GM18868 (cell line): ENCODE results near the gene TMEM63C.

Source experiments
- ATAC-seq: cut with Tn5 transposase; IDR thresholded peaks from one replicate; pipeline ENCODE4 v1.9.1; 2021; ENCODE audit warnings: mild to moderate bottlenecking, moderate library complexity; ENCODE audit not compliant: unreplicated experiment

TMEM63C gene

GRCh38 chr14:77219591-77219990, 38.0 kb downstream of the TMEM63C start:
- no peak for ATAC-seq

DNA sequence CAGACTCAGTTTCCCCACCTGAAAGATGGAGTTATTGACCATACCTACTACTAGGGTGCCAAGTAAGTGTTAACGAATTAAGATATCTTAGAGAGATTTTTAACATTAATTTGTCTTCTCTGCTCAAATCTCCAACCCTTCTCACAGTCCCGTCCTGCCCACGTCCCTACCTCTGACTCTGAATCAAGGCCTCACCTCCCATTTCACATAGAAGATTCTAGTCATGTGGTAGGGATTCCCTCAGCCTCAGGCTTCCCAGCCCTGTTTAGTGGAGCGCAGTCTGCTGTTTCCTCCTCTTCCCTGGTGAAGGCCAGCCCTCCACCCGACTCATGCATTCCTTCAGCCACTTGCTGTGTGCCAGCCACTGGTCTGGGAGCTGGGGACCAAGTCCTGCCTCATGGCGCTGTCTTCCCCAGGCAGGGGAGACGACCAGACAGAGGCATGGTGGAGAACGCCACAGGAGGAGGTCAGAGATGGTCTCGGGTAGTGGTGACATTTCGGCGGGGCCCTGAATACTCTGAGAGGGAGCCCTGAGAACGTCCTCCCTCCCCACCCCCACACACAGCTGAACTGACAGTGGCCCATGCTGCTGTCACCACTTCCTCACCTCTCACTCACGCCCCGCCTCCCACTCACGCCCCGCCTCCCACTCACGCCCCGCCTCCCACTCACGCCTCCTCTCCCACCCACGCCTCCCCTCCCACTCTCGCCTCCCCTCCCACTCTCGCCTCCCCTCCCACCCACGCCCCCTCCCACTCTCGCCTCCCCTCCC, 38.8 kb downstream of the TMEM63C start:
- ATAC-seq = no peak

DNA sequence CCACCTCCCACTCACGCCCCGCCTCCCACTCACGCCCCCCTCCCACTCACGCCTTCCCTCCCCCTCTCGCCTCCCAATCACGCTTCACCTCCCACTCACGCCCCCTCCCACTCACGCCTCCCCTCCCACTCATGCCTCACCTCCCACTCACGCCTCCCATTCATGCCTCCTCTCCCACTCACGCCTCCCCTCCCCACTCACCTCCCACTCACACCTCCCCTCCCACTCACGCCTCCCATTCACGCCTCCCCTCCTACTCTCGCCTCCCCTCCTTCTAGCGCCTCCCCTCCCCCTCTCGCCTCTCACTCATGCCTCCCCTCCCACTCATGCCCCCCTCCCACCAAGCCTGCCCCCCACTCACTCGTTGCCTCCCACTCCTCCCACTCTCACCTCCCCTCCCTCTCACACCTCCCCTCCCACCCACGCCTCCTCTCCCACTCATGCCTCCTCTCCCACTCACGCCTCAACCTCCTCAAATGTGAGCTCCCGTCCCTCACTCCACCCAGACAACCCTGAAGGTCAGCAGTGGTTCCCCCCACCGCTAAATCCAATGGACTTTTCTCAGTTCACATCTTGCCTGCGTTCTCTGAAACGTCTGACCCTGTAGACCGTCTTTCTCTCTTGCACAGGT, 39.8 kb downstream of the TMEM63C start:
- no peak for ATAC-seq

- no peak for ATAC-seq
Observed at GRCh38 chr14:77222546-77223225, 41.1 kb downstream of the TMEM63C start.

GRCh38 chr14:77224212-77224611, 42.6 kb downstream of the TMEM63C start:
- no peak for ATAC-seq

DNA sequence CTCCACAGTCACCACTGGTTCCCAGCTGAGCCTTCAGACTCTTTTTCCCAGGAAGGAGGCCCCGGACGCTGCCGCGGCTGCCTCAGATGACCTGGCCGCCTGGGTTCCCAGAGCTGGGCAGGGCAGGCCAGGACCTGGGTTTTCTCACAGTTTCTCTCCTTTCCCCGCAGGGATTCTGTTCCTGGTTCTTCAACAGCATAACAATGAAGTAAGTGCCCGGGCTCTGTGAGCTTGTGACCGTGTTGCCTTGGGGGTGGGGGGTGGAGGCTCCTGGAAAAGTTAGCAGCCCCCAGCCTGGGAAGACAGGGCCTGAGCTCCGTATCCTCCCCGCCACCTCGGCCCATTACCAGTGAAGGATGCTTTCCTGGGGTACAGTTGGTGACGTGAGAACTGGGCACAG, 43.7 kb downstream of the TMEM63C start:
- ATAC-seq = no peak

- no peak for ATAC-seq
Observed at GRCh38 chr14:77225892-77226557, 44.4 kb downstream of the TMEM63C start.

- no peak for ATAC-seq
Observed at GRCh38 chr14:77228056-77228455, 46.5 kb downstream of the TMEM63C start.

DNA sequence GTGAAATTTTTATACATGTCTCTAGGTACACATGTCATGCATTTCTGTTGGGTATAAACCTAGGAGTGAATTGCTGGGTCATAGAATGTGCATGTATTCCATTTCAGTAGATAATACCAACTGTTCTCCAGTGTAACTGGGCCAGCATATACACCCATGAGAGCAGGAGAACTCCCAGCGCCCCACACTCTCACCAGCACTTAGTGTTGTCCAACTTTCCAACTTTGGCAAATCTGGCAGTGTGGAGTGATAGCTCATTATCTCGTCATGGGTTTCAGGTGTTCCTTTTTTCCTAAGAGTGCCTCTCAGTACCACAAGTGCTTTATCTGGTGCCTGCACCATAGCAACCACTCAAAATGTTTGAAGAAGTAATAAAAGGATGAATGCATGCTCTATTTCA, 49.3 kb downstream of the TMEM63C start:
- no peak for ATAC-seq

- no peak for ATAC-seq
Observed at GRCh38 chr14:77231721-77232120, 50.1 kb downstream of the TMEM63C start.

GRCh38 chr14:77236814-77237213, 55.2 kb downstream of the TMEM63C start:
- no peak for ATAC-seq

GRCh38 chr14:77238356-77238755, 56.8 kb downstream of the TMEM63C start:
- ATAC-seq = no peak

GRCh38 chr14:77238996-77239395, 57.4 kb downstream of the TMEM63C start:
- no peak for ATAC-seq

DNA sequence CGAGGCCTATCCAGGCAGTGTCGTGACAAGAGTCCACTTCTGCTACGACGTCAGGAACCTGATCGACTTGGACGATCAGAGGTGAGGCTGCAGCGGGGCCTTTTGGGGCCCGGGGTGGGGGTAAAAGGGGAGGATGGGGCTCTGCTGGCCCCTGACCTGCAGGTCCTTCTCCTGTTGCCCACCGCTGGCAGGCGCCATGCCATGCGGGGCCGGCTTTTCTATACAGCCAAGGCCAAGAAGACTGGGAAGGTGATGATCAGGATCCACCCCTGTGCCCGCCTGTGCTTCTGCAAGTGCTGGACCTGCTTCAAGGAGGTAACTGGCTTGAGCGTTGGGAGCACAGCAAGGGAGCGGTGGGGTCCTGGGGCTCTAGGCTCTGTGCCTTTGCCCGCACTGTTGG, 57.8 kb downstream of the TMEM63C start:
- no peak for ATAC-seq

DNA sequence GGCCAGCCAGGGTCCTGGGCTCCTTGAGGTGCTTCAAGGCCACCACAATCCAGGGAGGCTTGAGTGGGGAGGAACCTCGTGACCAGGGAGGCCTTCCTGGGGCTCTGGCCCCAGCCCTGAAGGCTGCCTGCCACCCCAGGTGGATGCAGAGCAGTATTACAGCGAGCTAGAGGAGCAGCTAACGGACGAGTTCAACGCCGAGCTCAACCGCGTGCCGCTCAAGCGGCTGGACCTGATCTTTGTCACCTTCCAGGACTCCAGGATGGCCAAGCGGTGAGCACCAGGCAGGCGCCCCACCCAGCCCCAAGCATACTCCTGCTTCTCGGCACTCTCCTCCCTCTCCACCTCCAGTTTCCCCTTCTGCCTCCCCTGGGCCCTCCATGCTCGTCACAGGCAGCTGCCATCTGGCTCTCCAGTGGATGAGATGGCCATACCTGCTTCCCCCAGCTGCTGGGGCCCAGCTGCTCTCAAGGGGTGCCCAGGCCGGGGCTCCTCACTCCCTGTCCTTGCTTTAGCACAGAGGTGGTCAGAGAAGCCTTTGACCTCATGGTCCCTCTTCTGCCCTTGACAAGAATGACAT, 58.8 kb downstream of the TMEM63C start:
- ATAC-seq = no peak

GRCh38 chr14:77241955-77242354, 60.4 kb downstream of the TMEM63C start:
- no peak for ATAC-seq

GRCh38 chr14:77242752-77243151, 61.2 kb downstream of the TMEM63C start:
- ATAC-seq = no peak

- no peak for ATAC-seq
Observed at GRCh38 chr14:77243853-77244252, 62.3 kb downstream of the TMEM63C start.

DNA sequence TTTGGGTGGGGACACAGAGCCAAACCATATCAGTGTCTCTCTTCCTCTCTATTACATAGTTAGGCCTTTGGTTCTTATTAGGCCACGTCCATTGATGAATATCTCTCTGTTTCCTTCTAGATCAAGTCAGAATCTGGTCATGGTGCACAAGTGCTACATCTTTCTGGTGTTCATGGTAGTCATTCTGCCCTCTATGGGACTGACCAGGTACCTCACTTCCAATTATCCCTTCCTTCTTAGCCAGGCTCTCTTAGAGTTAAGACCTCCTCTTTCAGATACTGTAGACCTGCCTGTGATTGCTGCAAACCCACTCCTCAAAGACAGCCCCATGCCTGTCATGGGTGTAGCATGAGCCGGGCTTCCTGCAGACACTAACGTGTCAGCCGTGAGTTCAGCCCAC, 64.2 kb downstream of the TMEM63C start:
- ATAC-seq = no peak

DNA sequence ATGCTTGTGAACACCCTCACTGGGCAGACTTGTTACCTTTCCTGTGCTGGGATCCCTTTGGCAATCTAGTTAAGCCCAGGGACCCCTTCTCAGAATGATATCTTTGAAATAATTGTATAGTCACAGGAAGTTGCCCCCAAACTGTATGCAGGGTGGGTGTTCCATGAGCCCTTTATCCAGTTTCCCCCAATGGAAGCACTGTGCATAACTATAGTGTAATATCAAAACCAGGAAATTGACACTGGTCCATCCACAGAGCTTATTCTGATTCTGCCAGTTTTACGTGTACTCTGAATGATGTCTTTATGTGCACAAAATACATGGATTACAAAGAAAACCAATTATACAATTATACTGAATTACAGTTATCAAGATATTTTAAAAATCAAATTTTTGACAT, 65.2 kb downstream of the TMEM63C start:
- no peak for ATAC-seq

GRCh38 chr14:77248666-77249065, 67.1 kb downstream of the TMEM63C start:
- ATAC-seq = no peak
